GM19238 (cell line): ENCODE results near the gene PSEN2.

Experiments used
- DNase-seq: peaks from one replicate; pipeline ENCODE4 v3.0.0; 2011; ENCODE audit warnings: low spot score; ENCODE audit not compliant: insufficient read length

PSEN2 gene

GRCh38 chr1:226886122-226886901, 15.9 kb downstream of the PSEN2 start:
- DNase-seq = no peak

GRCh38 chr1:226887006-226887405, 16.6 kb downstream of the PSEN2 start:
- DNase-seq = no peak

GRCh38 chr1:226888021-226888420, 17.6 kb downstream of the PSEN2 start:
- no peak for DNase-seq

- no peak for DNase-seq
These were observed 18.4 kb downstream of the PSEN2 start for GRCh38 chr1:226888816-226889215.

GRCh38 chr1:226889616-226890330, 19.4 kb downstream of the PSEN2 start:
- no peak for DNase-seq

GRCh38 chr1:226890331-226891108, 20.1 kb downstream of the PSEN2 start:
- no peak for DNase-seq

- no peak for DNase-seq
These were observed 20.9 kb downstream of the PSEN2 start for GRCh38 chr1:226891346-226891745.

GRCh38 chr1:226891846-226892523, 21.6 kb downstream of the PSEN2 start:
- no peak for DNase-seq

GRCh38 chr1:226892524-226892875, 22.1 kb downstream of the PSEN2 start:
- no peak for DNase-seq

- no peak for DNase-seq
These were observed 23.5 kb downstream of the PSEN2 start for GRCh38 chr1:226893936-226894335.

GRCh38 chr1:226894826-226895225, 24.4 kb downstream of the PSEN2 start:
- DNase-seq = no peak

GRCh38 chr1:226895644-226896043, 25.2 kb downstream of the PSEN2 start:
- no peak for DNase-seq

GRCh38 chr1:226898246-226898645, 27.8 kb downstream of the PSEN2 start:
- no peak for DNase-seq

GRCh38 chr1:226901421-226901820, 31.0 kb downstream of the PSEN2 start:
- DNase-seq = no peak

- no peak for DNase-seq
These were observed 32.2 kb downstream of the PSEN2 start for GRCh38 chr1:226902601-226903000.

GRCh38 chr1:226903819-226904716, 33.7 kb downstream of the PSEN2 start:
- no peak for DNase-seq

- DNase-seq = no peak
These were observed 34.4 kb downstream of the PSEN2 start for GRCh38 chr1:226904772-226905171.

GRCh38 chr1:226908419-226908818, 38.0 kb downstream of the PSEN2 start:
- no peak for DNase-seq

GRCh38 chr1:226908913-226909312, 38.5 kb downstream of the PSEN2 start:
- no peak for DNase-seq

- peak; percentile 50 for DNase-seq
These were observed 42.3 kb downstream of the PSEN2 start for GRCh38 chr1:226912587-226913176.
